ENCODE measurements around the gene LCN15.
"Not testable (repeated sequence)": the region's sequence is repeated elsewhere in the genome, so short reads cannot be mapped to it uniquely, and the experiment has no call there.

The LCN15 gene

DNA sequence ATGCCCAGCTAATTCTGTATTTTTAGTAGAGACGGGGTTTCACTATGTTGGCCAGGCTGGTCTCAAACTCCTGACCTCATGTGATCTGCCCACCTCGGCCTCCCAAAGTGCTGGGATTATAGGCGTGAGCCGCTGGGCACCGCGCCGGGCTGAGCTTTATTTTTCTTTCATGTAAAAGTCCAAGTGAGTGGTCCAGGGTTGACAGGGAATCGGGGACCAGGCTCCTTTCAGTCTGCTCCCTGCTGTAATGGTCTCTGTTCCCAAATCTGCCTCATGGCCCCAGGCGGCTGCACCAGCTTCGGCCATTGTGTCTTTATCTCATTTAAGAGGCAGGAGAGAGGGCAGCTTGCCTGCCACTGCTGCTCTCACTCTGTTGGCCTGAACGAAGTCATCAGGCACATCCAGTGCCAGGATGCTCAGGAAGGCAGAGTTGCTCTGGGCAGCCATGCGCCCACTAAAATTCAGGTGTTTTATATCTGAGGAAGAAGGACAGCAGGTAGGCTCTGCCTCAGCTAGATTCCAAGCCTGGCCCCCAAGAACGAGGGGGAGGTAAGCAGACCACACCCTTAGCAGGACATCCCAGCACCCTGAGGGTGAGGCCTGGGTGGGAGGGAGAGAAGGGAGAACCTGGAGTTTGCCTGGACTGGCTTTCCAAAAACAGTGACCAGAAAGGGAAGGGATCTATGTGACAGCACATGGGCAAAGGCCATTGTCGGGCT, 30.1 kb upstream of the LCN15 start:
- no peak for DNase-seq

- DNase-seq: no peak
Observed at GRCh38 chr9:136793086-136793946, 29.0 kb upstream of the LCN15 start.

DNA sequence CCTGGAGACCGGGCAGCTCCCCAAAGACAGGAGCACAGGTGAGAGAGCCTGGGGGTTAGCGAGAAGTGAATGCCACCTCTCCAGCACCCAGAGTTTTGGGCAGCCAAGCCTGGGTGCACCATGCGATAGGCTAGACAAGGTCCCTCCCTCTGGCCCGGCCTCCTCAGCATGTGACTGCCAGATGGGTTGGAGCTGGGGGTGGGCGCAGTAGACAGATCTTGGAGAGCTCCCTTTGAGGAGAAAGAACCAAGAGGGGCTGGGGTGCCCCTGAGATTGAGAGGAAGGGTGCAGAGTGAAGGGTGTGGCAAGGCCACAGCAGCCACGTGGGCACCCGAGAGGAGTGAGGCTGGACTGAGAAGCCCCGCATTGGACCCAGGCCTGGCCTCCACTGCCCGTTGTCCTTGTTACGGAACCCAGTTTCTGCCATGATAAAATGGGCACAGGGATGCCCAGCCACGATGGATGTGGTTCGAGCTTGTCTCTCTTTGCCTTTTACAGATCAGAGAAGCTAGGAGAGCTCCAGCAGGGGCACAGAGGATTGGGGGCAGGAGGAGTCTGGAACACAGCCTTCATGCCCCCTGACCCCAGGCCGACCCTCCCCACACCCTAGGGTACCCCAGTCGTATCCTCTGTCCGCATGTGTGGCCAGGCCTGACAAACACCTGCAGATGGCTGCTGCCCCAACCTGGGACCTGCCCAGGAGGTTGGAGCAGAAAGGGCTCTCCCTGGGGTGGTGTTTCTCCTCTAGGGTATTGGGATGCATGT, 28.2 kb upstream of the LCN15 start:
- no peak for DNase-seq

DNA sequence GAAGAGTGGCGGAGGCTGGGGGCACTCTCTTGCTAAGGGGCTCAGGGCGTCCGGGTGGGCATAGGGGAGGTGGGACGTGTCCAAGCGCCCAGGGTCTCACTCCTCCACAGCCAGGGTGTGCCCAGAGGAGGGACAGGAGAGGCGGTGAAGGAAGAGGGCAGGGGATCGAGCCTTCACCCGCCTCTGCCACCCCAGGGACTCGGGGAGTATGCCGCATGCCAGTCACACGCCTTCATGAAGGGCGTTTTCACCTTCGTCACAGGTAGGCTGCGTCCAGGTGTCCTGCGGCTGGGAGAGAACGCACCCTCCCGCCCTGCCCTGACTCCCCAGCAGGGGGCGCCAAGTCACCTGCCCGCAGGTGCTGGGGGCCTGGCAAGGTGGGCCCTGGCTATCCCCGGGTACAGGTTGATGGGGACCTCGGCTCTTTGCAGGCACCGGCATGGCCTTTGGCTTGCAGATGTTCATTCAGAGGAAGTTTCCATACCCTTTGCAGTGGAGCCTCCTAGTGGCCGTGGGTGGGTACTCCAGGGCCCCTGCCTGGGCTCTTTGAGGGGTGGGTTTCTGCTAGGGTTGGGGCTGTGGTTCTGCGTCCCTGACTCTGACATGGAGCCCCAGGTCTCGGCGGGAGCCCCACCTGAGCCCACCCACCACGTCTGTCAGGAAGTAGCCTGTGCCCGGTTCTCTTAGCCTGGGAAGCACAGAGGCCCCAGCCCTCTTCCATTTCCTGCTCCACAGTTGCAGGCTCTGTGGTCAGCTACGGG, 27.4 kb upstream of the LCN15 start:
- DNase-seq: no peak

- peak; percentile 97 for DNase-seq
Observed at GRCh38 chr9:136790640-136791515, 26.6 kb upstream of the LCN15 start, which contains the start of gene TMEM141. Gene TMEM141, plus strand, starts transcription at chr9:136791344. Its CDS starts 27 bp downstream, at chr9:136791371.

- no peak for DNase-seq
Observed at GRCh38 chr9:136789523-136789937, 25.2 kb upstream of the LCN15 start.

DNA sequence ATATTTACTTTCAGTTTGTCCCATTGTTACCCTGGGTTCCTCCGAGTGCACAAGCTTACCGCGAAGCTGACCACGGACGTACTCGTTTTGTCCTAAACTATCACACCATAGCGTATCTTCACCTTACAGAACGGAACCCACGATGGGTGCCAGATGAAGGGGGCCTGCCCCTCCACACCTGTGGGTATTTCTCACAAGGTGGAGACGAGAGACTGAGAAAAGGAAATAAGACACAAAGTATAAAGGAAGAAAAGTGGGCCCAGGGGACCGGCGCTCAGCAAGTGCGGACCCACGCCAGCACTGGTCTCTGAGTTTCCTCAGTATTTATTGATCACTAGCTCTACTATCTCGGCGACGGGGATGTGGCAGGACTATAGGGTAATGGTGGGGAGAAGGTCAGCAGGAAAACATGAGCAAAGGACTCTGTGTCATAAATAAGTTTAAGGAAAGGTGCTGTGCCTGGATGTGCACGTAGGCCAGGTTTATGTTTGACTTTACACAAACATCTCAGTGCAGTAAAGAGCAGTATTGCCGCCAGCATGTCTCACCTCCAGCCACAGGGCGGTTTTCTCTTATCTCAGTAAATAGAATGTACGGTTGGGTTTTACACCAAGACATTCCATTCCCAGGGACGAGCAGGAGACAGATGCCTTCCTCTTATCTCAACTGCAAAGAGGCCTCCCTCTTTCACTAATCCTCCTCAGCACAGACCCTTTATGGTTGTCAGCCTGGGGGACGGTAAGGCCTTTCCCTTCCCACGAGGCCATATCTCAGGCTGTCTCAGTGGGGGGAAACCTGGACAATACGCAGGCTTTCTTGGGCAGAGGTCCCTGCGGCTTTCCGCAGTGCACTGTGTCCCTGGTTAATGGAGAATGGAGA, 24.6 kb upstream of the LCN15 start:
- not testable (repeated sequence) for DNase-seq

GRCh38 chr9:136787690-136788400, 23.5 kb upstream of the LCN15 start:
- no peak for DNase-seq

DNA sequence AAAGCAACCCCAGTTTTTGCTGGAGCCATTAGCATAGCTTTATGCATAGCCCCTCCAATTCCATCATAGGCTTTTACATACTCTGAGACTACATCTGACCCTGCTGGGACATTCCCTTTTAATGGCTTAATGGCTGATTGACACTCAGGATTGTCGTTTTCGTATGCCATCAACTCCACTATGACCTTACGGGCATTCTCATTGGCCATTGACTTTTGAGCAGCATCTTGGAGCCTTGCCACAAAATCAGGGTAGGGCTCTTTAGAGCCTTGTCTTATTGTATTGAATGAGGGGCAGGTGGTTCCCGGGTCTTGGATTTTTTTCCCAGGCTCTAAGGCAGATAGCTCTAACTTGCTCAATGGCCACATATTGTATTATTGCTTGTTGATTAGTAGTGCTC, 22.7 kb upstream of the LCN15 start:
- not testable (repeated sequence) for DNase-seq

DNA sequence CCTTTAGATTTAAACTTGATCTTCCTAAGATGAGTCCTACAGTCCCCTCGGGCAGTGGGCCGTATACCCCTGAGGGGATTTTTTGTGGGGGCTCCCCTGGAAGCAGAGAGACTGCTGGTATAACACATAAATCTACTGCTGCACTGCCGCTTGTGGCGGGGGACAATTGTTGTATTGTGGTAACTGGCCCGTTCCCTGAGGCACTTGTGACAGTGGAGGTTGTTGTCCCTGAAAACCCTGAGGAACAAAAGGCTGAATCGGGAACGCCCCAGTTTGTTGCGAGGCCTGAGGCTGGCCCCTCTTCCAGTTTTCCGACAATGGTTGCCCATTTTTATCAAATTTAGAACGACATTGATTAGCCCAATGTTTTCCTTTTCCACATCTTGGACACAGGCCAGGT, 22.1 kb upstream of the LCN15 start:
- no peak for DNase-seq

- DNase-seq: not testable (repeated sequence)
Observed at GRCh38 chr9:136785565-136786355, 21.4 kb upstream of the LCN15 start.

GRCh38 chr9:136784997-136785361, 20.7 kb upstream of the LCN15 start:
- no peak for DNase-seq

GRCh38 chr9:136784249-136784996, 20.1 kb upstream of the LCN15 start:
- DNase-seq: no peak

DNA sequence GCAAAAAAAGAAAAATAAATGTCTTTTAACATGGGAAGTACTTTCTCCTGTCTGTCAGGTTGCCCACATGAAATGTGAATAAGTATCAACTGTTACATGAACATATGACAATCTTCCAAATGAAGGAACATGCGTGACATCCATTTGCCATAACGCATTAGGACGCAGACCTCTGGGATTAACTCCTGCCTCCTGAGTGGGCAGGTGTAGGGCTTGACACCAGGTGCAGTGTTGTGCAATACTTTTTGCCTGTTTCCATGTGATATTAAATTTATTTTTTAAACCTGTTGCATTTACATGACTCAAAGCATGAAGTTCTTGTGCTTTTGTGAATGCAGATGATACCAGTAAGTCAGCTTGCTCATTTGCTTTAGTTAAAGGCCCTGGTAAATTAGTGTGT, 18.1 kb upstream of the LCN15 start:
- no peak for DNase-seq

DNA sequence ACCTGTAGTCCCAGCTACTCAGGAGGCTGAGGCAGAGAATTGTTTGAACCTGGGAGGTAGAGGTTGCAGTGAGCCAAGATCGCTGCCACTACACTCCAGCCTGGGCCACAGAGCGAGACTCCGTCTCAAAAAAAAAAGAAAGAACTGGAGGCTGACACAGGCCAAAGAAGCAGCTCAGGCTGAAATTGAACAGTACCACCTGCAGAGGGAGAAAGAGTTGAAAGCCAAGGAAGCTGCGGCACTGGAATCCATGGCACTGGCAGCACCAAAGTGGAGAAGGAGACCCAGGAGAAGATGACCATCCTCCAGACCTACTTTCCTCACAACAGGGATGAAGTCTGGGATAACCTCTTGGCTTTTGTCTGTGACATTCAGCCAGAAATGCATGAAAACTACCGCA, 15.5 kb upstream of the LCN15 start:
- no peak for DNase-seq

- DNase-seq: no peak
Observed at GRCh38 chr9:136777359-136777758, 13.0 kb upstream of the LCN15 start.

- no peak for DNase-seq
Observed at GRCh38 chr9:136776947-136777346, 12.6 kb upstream of the LCN15 start.

GRCh38 chr9:136775191-136775590, 10.9 kb upstream of the LCN15 start:
- DNase-seq: no peak

All from cortex of kidney (tissue), 1 donor.